Muscle of arm (tissue), 12 donors: ENCODE measurements around the gene CPA2. TPM values are rescaled to one million over a fixed set of nuclear protein-coding genes. Genes with fewer than 3 reads are reported as not detected.
A peak's percentile ranks its signal among the peaks of the same experiment; 100 is the strongest.

Experiments
- DNase-seq: peaks from one replicate; pipeline ENCODE4 v3.0.0-alpha.2; 2013
- polyA plus RNA-seq, 12 donors: library from polyadenylated mRNA; unstranded; fragments of 120-200 nt; gene quantifications; one replicate each; pipeline ENCODE4 v1.2.1, GENCODE V29; 2013; ENCODE audit not compliant: insufficient read length in 12 of 12

The CPA2 gene
- polyA plus RNA-seq, 12 donors, result 0.44 to 0.98 (median 0.52) TPM; not detected in 2

GRCh38 chr7:130278860-130279259, 12.2 kb downstream of the CPA2 start:
- peak; percentile 92 for DNase-seq

- peak; percentile 51 for DNase-seq
These were observed 12.6 kb downstream of the CPA2 start for GRCh38 chr7:130279286-130279685.

GRCh38 chr7:130279906-130280305, 13.2 kb downstream of the CPA2 start:
- DNase-seq, result no peak

- DNase-seq, result peak; percentile 93
These were observed 14.6 kb downstream of the CPA2 start for GRCh38 chr7:130281260-130281659.

GRCh38 chr7:130286881-130287280, 20.2 kb downstream of the CPA2 start:
- no peak for DNase-seq

- DNase-seq, result no peak
These were observed 21.5 kb downstream of the CPA2 start for GRCh38 chr7:130288168-130288567.

GRCh38 chr7:130288829-130289228, 22.2 kb downstream of the CPA2 start:
- DNase-seq, result no peak

- DNase-seq, result no peak
These were observed 22.8 kb downstream of the CPA2 start for GRCh38 chr7:130289478-130289877.

- DNase-seq, result no peak
These were observed 24.1 kb downstream of the CPA2 start for GRCh38 chr7:130290745-130291144.

GRCh38 chr7:130292682-130293257, 26.1 kb downstream of the CPA2 start, which contains the start of gene CPA4:
CPA4 (plus strand) TSS chr7:130293161; CDS start chr7:130293181, 20 bp downstream.
- peak; percentile 47 for DNase-seq

- DNase-seq, result no peak
These were observed 26.9 kb downstream of the CPA2 start for GRCh38 chr7:130293521-130293920.

- no peak for DNase-seq
These were observed 27.7 kb downstream of the CPA2 start for GRCh38 chr7:130294314-130294713.

- no peak for DNase-seq
These were observed 29.7 kb downstream of the CPA2 start for GRCh38 chr7:130296221-130296951.

- DNase-seq, result peak; percentile 85
These were observed 31.2 kb downstream of the CPA2 start for GRCh38 chr7:130297628-130298543.

GRCh38 chr7:130298544-130299326, 32.1 kb downstream of the CPA2 start:
- no peak for DNase-seq

GRCh38 chr7:130299866-130300265, 33.2 kb downstream of the CPA2 start:
- DNase-seq, result peak; percentile 36

- DNase-seq, result no peak
These were observed 34.9 kb downstream of the CPA2 start for GRCh38 chr7:130301501-130302020.

GRCh38 chr7:130302649-130303048, 36.0 kb downstream of the CPA2 start:
- DNase-seq, result no peak

GRCh38 chr7:130303127-130303526, 36.5 kb downstream of the CPA2 start:
- no peak for DNase-seq

- DNase-seq, result no peak
These were observed 36.9 kb downstream of the CPA2 start for GRCh38 chr7:130303551-130303950.

- no peak for DNase-seq
These were observed 37.3 kb downstream of the CPA2 start for GRCh38 chr7:130303982-130304381.
